GM11168 (cell line): ENCODE results near the gene NAGS.
"Not testable (repeated sequence)": the region's sequence is repeated elsewhere in the genome, so short reads cannot be mapped to it uniquely, and the experiment has no call there.

ENCODE experiments used
- in situ Hi-C: fragments of 300-500 bp; cut with MboI; formaldehyde crosslinking; loops from one replicate; pipeline ENCODE4 v1.12.0; 2022; ENCODE audit warnings: low sequenced_read_pairs; ENCODE audit not compliant: unreplicated experiment

The NAGS gene

GRCh38 chr17:44005527-44006271, 1.3 kb downstream of the NAGS start:
- in situ Hi-C loops = no loop called here

DNA sequence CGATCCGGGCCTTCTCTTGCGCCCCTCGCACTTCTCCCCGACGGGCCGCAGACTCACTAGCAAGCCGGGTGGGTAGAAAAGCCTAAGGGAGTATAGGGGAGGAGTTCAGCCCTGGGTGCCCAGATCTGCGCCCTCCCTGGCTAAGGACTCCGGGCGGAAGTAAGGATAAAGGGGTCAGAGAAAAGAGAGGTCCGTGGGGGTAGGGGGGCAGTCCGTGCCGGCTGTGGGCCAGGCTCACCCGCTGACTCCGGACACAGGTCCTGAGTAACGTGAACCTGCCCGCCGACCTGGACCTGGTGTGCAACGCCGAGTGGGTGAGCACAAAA, 1.8 kb downstream of the NAGS start:
- in situ Hi-C loops = no loop called here

- in situ Hi-C loops = no loop called here
Observed at GRCh38 chr17:44006598-44007345, 2.4 kb downstream of the NAGS start.

DNA sequence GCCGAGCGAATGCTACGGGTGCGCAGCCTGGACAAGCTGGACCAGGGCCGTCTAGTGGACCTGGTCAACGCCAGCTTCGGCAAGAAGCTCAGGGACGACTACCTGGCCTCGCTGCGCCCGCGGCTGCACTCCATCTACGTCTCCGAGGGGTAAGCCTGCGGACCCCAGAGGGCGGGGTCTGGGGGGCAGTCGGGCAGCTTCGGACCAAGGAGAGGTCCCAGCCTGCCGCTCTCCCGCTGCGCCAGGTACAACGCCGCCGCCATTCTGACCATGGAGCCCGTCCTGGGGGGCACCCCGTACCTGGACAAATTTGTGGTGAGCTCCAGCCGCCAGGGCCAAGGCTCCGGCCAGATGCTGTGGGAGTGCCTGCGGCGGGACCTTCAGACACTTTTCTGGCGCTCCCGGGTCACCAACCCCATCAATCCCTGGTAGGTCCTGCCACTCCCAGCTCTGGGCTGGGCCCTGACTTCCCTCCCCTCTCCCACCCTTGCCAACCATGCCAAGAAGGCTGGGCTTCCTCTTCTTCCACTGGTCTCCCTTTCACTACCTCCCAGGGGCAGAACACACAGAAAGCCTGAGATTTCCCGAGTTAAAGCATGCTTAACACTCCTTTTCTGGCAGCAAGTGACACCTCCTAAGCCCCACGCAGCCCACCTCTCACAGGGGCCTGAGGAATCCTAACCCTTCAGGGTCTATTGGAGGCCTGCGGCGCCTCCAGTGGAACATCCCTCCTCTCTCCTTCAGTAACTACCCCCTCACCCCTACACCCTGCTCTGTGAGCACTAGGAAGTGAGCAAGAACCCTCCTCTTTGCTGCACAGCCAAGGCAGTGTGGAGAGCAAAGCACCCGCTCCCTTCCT, 3.2 kb downstream of the NAGS start:
- in situ Hi-C loops = no loop called here

DNA sequence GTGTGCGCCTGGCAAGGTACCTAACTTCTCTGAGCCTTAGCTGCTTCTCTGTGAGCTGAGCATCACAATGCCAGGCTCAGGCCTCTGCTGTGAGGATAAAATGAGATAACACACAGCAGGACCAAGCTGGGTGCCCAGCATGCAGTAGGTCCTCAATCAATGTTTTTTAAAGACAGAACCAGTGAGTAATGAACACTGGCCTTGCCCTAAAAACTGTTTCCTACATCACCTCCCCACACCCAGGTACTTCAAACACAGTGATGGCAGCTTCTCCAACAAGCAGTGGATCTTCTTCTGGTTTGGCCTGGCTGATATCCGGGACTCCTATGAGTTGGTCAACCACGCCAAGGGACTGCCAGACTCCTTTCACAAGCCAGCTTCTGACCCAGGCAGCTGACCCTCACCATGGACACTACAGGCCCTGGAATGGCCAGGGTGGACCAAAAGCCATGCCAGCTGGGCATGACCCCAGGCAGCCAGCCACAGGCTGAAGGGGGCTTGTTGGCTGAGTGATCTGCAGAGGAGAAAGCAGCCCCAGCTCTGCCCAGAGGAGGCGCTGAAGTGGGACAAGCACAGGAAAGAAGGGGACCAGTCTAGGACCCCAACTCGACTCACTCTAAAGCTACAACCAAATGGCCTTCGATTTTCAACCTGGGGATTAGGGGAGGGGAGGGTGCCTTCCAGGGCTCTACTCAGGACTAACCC, 3.9 kb downstream of the NAGS start:
- in situ Hi-C loops = no loop called here

- in situ Hi-C loops = no loop called here
Observed at GRCh38 chr17:44010966-44011647, 6.7 kb downstream of the NAGS start.

- in situ Hi-C loops = no loop called here
Observed at GRCh38 chr17:44011876-44012275, 7.5 kb downstream of the NAGS start.

GRCh38 chr17:44012391-44012790, 8.0 kb downstream of the NAGS start:
- in situ Hi-C loops = no loop called here

- in situ Hi-C loops = no loop called here
Observed at GRCh38 chr17:44012874-44013273, 8.5 kb downstream of the NAGS start.

- in situ Hi-C loops = no loop called here
Observed at GRCh38 chr17:44014133-44014436, 9.7 kb downstream of the NAGS start.

DNA sequence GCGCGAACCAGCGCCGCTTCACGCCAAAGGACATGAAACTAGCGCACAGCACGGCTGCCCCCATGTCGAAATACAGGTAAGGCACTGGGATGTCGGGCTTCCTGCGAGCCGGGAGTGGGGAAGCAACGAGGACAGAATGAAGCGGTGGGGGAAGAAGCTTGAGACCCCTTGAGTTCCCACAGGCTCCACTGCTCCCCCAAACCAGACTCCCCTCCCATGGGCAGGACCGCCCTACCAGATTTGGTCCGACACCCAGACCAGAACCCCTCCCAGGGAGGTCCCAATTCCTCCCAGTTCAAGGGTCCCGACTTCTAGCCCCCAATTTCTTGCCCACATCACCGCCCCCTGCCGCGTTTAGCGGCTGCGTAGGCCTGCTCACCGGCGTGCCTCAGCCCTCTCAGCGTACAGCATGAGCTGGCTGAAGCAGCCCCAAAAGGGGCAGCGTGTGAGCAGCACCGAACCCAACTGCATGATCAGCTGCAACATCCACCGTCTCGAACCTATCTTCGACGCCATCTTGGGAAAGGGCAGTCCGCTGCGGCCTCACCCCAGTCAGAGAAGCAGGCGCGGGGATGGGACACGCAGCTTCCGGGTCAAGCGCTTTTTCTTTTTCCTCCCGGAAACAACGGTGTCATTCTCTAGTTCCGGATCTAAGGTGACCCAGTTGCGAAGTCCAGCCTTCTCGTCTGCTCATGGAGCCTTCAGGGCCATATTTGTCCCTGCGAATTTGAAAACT, 10.2 kb downstream of the NAGS start, which contains the start of gene TMEM101:
Gene TMEM101, minus strand, starts transcription at position 527 of the 736 bp plus-strand sequence. Its CDS starts 11 bp downstream, at position 516.
- in situ Hi-C loops = no loop called here

DNA sequence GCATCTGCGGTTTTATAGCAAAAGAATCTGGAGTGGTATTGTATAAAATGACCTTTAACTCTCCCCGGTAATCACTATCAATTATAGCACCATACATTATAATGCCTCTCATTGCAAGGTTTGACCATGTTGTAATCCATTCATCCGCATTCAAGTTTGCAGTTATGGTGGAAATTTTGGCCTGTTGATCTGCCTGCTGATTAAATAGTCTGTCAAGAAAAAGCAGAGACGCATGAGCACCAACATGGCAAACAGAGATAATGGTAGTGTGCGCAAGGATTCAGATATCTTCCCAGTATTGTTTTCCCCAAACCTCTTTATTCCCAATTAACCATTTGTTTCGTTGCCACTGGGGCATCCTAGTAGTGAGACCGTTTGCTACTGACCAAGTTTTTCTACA, 16.8 kb downstream of the NAGS start:
- in situ Hi-C loops = not testable (repeated sequence)

GRCh38 chr17:44022246-44022645, 17.8 kb downstream of the NAGS start:
- in situ Hi-C loops = no loop called here

GRCh38 chr17:44023545-44024270, 19.3 kb downstream of the NAGS start:
- in situ Hi-C loops = no loop called here

DNA sequence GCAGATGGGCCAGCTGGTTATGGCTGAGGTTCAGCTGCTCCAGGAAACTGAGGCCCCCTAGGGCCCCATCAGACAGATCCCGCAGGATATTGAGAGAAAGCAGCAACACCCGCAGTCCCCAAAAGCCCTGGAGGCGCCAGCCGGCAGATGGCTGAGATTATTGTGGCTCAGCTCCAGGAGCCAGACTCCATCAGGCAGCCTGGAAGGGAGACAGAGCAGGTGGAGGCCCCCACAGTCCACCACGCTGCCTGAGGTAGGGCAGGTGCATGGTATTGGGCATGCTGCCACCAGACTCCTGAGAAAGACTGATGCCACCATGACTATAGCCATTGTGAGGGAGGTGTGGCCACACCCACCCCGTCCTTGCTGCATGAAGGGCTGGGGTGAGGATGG, 19.8 kb downstream of the NAGS start:
- in situ Hi-C loops = no loop called here

GRCh38 chr17:44024853-44025252, 20.4 kb downstream of the NAGS start:
- in situ Hi-C loops = no loop called here

DNA sequence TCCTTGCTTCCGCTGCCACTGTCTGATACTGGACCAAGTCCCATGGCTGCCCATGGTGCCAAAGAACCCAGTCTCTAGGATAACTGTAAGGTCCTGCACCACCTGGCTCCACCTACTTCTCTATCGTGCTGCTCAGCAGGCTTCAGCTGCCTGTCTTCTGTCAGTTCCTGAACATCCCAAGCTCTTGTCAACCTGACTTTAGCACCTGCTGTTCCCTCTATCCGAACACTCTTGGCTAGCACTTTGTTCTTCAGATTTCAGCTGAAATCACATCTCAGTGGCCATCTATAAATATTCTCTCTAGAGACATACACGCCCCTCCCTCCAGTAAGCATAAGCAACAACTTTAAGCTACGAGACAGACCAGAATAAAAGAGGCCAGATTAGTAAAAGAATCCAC, 25.3 kb downstream of the NAGS start:
- in situ Hi-C loops = no loop called here

DNA sequence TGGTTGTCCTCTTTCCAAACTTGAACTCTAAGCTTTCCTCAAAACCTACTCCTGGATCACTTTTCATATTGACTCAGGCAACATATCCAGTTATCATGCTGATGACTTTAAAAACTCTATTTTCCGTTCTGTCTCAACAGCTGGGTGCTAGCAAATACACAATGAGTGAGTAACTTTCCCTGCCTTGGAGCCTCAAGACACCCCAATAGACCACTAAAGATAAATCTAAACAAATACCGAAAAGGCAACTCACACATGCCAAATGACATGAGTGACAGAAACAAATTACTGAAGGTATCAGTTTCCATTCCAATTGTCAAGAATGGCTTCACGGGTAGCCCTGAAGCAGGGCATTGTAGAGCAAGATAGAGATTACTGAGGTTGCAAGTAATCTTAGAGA, 26.1 kb downstream of the NAGS start:
- in situ Hi-C loops = no loop called here
